Measurements from ENCODE around the gene TENT4B. TPM values are rescaled to one million over a fixed set of nuclear protein-coding genes. Genes with fewer than 3 reads are reported as not detected.

TENT4B gene
- total RNA-seq, 2 donors from 2014 or later: 12.8 to 14.1 TPM

DNA sequence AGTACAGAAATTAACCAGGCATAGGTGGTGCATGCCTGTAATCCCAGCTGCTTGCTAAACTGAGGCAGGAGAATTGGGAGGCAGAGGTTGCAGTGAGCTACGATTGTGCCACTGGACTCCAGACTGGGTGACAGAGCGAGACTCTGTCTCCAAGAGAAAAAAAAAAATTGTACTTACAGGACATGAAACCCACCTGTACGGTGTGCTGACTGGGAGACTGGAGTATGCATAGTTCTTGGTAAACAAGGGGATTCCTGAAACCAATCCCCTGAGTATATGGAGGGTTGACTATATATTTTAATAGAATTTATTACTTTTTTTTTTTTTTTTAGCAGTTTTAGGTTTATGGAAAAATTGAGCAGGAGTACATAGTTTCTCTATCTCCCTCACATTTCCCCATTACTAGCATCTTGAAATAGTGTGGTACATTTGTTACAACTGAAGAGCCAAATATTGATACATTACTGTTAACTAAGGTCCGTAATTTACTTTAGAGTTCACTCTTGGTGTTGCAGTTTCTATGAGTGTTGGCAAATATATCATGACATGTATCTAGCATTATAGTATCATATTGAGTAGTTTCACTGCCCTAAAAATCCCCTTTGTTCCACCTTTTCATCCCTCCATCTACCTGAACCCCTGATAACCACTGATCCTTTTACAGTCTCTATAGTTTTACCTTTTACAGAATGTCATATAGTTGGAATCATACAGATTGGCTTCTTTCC, 19.3 kb downstream of the TENT4B start:
- Histone ChIP-seq H3K4me3 (ENCODE audit: low read length) (no peak overlapping the region), H3K4me1 (ENCODE audit: control insufficient read depth, insufficient read depth, low read length) (no peaks in the 10 kb centered on the region), H3K9me3 (ENCODE audit: control insufficient read depth, low read length) (no peaks in the 10 kb centered on the region), H3K27me3 (ENCODE audit: control insufficient read depth, insufficient read depth, low read length, poor library complexity, severe bottlenecking) (no peaks in the 10 kb centered on the region), H3K36me3 (ENCODE audit: control insufficient read depth, insufficient read depth, low read length) (no peaks in the 10 kb centered on the region), H3K9ac (ENCODE audit: extremely low read depth, low read length, poor library complexity, severe bottlenecking) (no peak overlapping the region), H3K27ac (ENCODE audit: low read depth, low read length) (no peak overlapping the region)
- Mint-ChIP-seq H3K27me3 (ENCODE audit: insufficient read depth) (no peaks in the 10 kb centered on the region), H3K4me3 (no peak overlapping the region), H3K4me1 (peaks cover 12% of the 10 kb centered on the region), H3K36me3 (ENCODE audit: low read depth) (peaks cover 4% of the 10 kb centered on the region), H3K27ac (no peak overlapping the region), H3K9me3 (no peaks in the 10 kb centered on the region)
- 62 to 67% methylated on average over 3 to 4 of the region's 4 CpGs for WGBS, 2 experiments (ENCODE audit: insufficient coverage in 1 of 2, insufficient read length in 1 of 2)
- DNase-seq: no peak
- TF ChIP-seq CTCF (conservative IDR thresholded peaks at IDR 0.05): no peak

DNA sequence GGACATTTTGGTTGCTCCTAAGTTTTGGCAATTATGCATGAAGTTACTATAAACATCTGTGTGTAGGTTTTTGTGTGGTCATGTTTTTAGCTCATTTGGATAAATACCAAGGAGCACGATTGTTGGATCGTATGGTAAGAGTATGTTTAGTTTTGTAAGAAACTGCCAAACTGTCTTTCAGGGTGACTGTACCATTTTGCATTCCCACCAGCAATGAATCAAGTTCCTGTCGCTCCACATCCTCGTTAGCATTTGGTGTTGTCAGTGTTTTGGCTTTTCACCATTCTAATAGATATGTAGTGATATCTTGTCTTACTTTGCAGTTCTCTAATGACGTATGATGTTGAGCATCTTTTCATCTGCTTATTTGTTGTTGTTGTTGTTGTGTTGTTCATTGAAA, 20.2 kb downstream of the TENT4B start:
- H3K9ac ChIP-seq (ENCODE audit: extremely low read depth, low read length, poor library complexity, severe bottlenecking): no peak overlapping the region
- H3K27me3 ChIP-seq (ENCODE audit: control insufficient read depth, insufficient read depth, low read length, poor library complexity, severe bottlenecking): no peaks in the 10 kb centered on the region
- no peaks in the 10 kb centered on the region for H3K4me1 ChIP-seq (ENCODE audit: control insufficient read depth, insufficient read depth, low read length)
- no peak overlapping the region for H3K27ac ChIP-seq (ENCODE audit: low read depth, low read length)
- no peaks in the 10 kb centered on the region for H3K9me3 Mint-ChIP-seq
- no peak for DNase-seq
- H3K4me3 ChIP-seq (ENCODE audit: low read length): no peak overlapping the region
- no peak overlapping the region for H3K4me3 Mint-ChIP-seq
- H3K36me3 Mint-ChIP-seq (ENCODE audit: low read depth): peaks cover 4% of the 10 kb centered on the region
- H3K27ac Mint-ChIP-seq: no peak overlapping the region
- no peaks in the 10 kb centered on the region for H3K27me3 Mint-ChIP-seq (ENCODE audit: insufficient read depth)
- 98 to 100% methylated on average over 3 to 5 of the region's 5 CpGs for WGBS, 2 experiments (ENCODE audit: insufficient coverage in 1 of 2, insufficient read length in 1 of 2)
- no peaks in the 10 kb centered on the region for H3K36me3 ChIP-seq (ENCODE audit: control insufficient read depth, insufficient read depth, low read length)
- no peak for TF ChIP-seq CTCF (conservative IDR thresholded peaks at IDR 0.05)
- no peaks in the 10 kb centered on the region for H3K9me3 ChIP-seq (ENCODE audit: control insufficient read depth, low read length)
- H3K4me1 Mint-ChIP-seq: peaks cover 12% of the 10 kb centered on the region

DNA sequence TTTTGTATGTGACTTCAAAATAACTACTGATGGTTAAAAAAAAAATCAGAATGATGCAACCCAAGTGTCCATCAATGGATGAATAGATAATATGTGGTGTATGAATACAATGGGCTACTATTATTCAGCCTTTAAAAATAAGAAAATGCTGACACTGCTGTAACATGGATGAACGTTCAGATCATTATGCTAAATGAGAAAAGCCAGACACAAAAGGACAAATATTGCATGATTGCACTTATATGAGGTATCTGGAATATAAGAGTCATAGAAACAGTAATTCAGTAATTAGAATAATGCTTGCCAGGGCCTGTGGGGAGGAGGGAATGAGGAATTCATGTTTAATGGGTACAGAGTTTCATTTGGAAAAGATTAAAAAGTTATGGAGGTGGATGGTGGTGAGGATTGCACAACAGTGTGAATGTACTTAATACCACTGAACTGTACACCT, 25.4 kb downstream of the TENT4B start:
- Mint-ChIP-seq H3K4me1 (peaks cover 3% of the 10 kb centered on the region), H3K4me3 (no peak overlapping the region), H3K27me3 (ENCODE audit: insufficient read depth) (no peaks in the 10 kb centered on the region), H3K27ac (no peak overlapping the region), H3K9me3 (no peaks in the 10 kb centered on the region), H3K36me3 (ENCODE audit: low read depth) (peaks cover 4% of the 10 kb centered on the region)
- Histone ChIP-seq H3K4me3 (ENCODE audit: low read length) (no peak overlapping the region), H3K9ac (ENCODE audit: extremely low read depth, low read length, poor library complexity, severe bottlenecking) (no peak overlapping the region), H3K4me1 (ENCODE audit: control insufficient read depth, insufficient read depth, low read length) (no peaks in the 10 kb centered on the region), H3K9me3 (ENCODE audit: control insufficient read depth, low read length) (no peaks in the 10 kb centered on the region), H3K27me3 (ENCODE audit: control insufficient read depth, insufficient read depth, low read length, poor library complexity, severe bottlenecking) (no peaks in the 10 kb centered on the region), H3K36me3 (ENCODE audit: control insufficient read depth, insufficient read depth, low read length) (no peaks in the 10 kb centered on the region), H3K27ac (ENCODE audit: low read depth, low read length) (no peak overlapping the region)
- WGBS, 2 experiments (ENCODE audit: insufficient coverage in 1 of 2, insufficient read length in 1 of 2): 93 to 100% methylated on average over 1 of the region's 1 CpG
- TF ChIP-seq CTCF (conservative IDR thresholded peaks at IDR 0.05): no peak
- DNase-seq: no peak
